Liver (tissue), 9 donors: ENCODE measurements around the gene CEP43. TPM values are rescaled to one million over a fixed set of nuclear protein-coding genes. Genes with fewer than 3 reads are reported as not detected.

Experiments used
- DNase-seq: peaks from one replicate; pipeline ENCODE4 v3.0.0-alpha.2; 2017; ENCODE audit warnings: low spot score
- H3K27ac ChIP-seq, 2 donors: one replicate each; pipeline ENCODE4 v1.7.0; 2013; ENCODE audit warnings: inconsistent platforms in 2 of 2, low read length in 2 of 2, control low read depth in 1 of 2, low read depth in 1 of 2, mild to moderate bottlenecking in 1 of 2
- H3K27me3 ChIP-seq, 4 donors: one replicate each; pipeline versions ENCODE4 v1.6.1 to v1.7.0; 2013; ENCODE audit warnings: low read length in 3 of 4, inconsistent platforms in 1 of 4, mild to moderate bottlenecking in 1 of 4, moderate library complexity in 1 of 4; ENCODE audit not compliant: control insufficient read depth in 4 of 4, insufficient read depth in 4 of 4
- H3K36me3 ChIP-seq, 4 donors: one replicate each; pipeline versions ENCODE4 v1.6.1 to v1.7.0; 2013; ENCODE audit warnings: low read length in 3 of 4, mild to moderate bottlenecking in 3 of 4, low read depth in 1 of 4, moderate library complexity in 1 of 4; ENCODE audit not compliant: control insufficient read depth in 4 of 4, insufficient read depth in 3 of 4
- H3K4me1 ChIP-seq, 4 donors: one replicate each; pipeline versions ENCODE4 v1.6.1 to v1.7.0; 2013; ENCODE audit warnings: low read length in 3 of 4, mild to moderate bottlenecking in 3 of 4, moderate library complexity in 1 of 4; ENCODE audit not compliant: control insufficient read depth in 4 of 4, insufficient read depth in 4 of 4
- H3K4me3 ChIP-seq, 3 donors: one replicate each; pipeline versions ENCODE4 v1.6.1 to v1.7.0; 2013; ENCODE audit warnings: low read length in 3 of 3, control low read depth in 1 of 3, low read depth in 1 of 3, mild to moderate bottlenecking in 1 of 3
- H3K9ac ChIP-seq, 2 donors: one replicate each; pipeline ENCODE4 v1.7.0; 2013; ENCODE audit warnings: low read length in 2 of 2, mild to moderate bottlenecking in 2 of 2, moderate library complexity in 2 of 2, control low read depth in 1 of 2, low read depth in 1 of 2
- H3K9me3 ChIP-seq, 4 donors: one replicate each; pipeline versions ENCODE4 v1.6.1 to v1.7.0; 2013; ENCODE audit warnings: low read length in 3 of 4; ENCODE audit not compliant: control insufficient read depth in 4 of 4
- ATF3 ChIP-seq: IDR thresholded peaks from 2 replicates; pipeline ENCODE4 v1.6.1; 2016; ENCODE audit warnings: antibody characterized with exemption
- EGR1 ChIP-seq, 2 donors: IDR thresholded peaks; 2 replicates each; pipeline ENCODE4 v1.6.1; 2016 to 2018; ENCODE audit warnings: antibody characterized with exemption in 2 of 2, low read depth in 2 of 2
- GABPA ChIP-seq, 2 donors: IDR thresholded peaks in 1 of 2; conservative IDR thresholded peaks in 1 of 2; 2 replicates each; pipeline ENCODE4 v1.6.1; 2016; ENCODE audit warnings: antibody characterized with exemption in 2 of 2, mild to moderate bottlenecking in 1 of 2, moderate library complexity in 1 of 2
- HNF4A ChIP-seq, 2 donors: conservative IDR thresholded peaks; 2 replicates each; pipeline ENCODE4 v1.6.1; 2016; ENCODE audit warnings: antibody characterized with exemption in 2 of 2, mild to moderate bottlenecking in 2 of 2
- HNF4G ChIP-seq: IDR thresholded peaks from 2 replicates; pipeline ENCODE4 v1.6.1; 2016; ENCODE audit warnings: antibody characterized with exemption
- JUND ChIP-seq, 2 donors: IDR thresholded peaks; 2 replicates each; pipeline ENCODE4 v1.6.1; 2016; ENCODE audit warnings: antibody characterized with exemption in 2 of 2
- NR2F2 ChIP-seq: IDR thresholded peaks from 2 replicates; pipeline ENCODE4 v1.6.1; 2016; ENCODE audit warnings: antibody characterized with exemption
- RAD21 ChIP-seq, 2 donors: IDR thresholded peaks; 2 replicates each; pipeline ENCODE4 v1.6.1; 2016; ENCODE audit warnings: antibody characterized with exemption in 2 of 2, mild to moderate bottlenecking in 2 of 2
- REST ChIP-seq: IDR thresholded peaks from 2 replicates; pipeline ENCODE4 v1.6.1; 2016; ENCODE audit warnings: antibody characterized with exemption, mild to moderate bottlenecking
- RXRA ChIP-seq, 2 donors: IDR thresholded peaks; 2 replicates each; pipeline ENCODE4 v1.6.1; 2017 to 2018; ENCODE audit warnings: antibody characterized with exemption in 2 of 2, mild to moderate bottlenecking in 1 of 2
- SP1 ChIP-seq: IDR thresholded peaks from 2 replicates; pipeline ENCODE4 v1.6.1; 2018; ENCODE audit warnings: antibody characterized with exemption, mild to moderate bottlenecking
- TAF1 ChIP-seq: conservative IDR thresholded peaks from 2 replicates; pipeline ENCODE4 v1.6.1; 2016; ENCODE audit warnings: antibody characterized with exemption, mild to moderate bottlenecking
- WGBS: extraction: QIAGEN DNeasy Blood & Tissue Kit; methylation state at CpG from one replicate; pipeline ENCODE4 v1.1.7; 2013; 5-methylcytosine and 5-hydroxymethylcytosine counted together
- polyA plus RNA-seq, 2 donors: library from polyadenylated mRNA; stranded (reverse) in 1 of 2; unstranded in 1 of 2; fragments of 200-250 nt in 1 of 2; fragments of >200 nt in 1 of 2; fragmentation: Nextera tagmentation in 1 of 2; extraction: Ambion mirVana in 1 of 2; gene quantifications; one replicate each; pipeline versions ENCODE4 v1.2.1 to v1.2.3, GENCODE V29; 2013 to 2015
- total RNA-seq, 2 donors: library from RNA; depleted of rRNA; stranded (reverse); fragments of >200 nt; gene quantifications; one replicate each; pipeline ENCODE4 v1.2.3, GENCODE V29; 2014
- TF ChIP-seq, protein P1 (sequence below): fragments of 150-350 bp; IDR thresholded peaks from 2 replicates; pipeline ENCODE4 v1.5.1; 2017; ENCODE audit warnings: improper control_type of control experiment, low read depth, low read length; ENCODE audit not compliant: missing input control
- donor health status: healthy.
- donor health status: healthy.
- donor health status: healthy.
- donor health status: healthy.
- donor health status: healthy.

The CEP43 gene
- total and polyA plus RNA-seq, 4 donors = 12.0 to 32.0 (median 18.0) TPM

DNA sequence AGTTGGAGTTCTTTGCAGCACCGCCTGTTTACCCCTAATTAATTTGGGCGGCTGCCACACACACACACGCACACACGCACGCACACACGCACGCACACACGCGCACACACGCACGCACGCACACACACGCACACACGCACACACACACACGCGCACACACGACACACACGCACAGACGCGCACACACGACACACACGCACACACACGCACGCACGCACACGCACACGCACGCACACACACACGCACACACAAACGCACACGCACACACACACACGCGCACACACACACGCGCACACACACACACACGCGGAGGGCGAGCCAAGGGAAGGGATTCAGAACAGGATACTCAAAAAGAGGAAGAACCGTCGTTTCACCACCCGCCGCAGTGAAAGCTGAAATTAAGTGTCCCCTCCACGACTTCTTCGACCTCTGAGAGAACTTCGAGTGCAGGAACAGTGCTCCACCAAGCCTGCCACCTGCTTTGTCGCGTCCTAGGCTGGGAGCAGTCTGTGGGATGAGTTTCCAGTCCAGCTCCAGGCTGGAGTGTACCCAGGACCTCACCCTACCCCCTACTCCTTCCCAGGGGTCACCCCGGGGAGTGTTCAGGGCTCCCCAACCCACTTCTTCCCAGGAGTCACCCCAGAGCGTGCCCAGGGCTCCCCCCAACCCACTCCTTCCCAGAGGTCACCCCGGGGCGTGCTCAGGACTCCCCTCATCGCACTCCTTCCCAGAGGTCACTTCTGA, 43.9 kb upstream of the CEP43 start:
- no peaks in the 10 kb centered on the region for H3K9me3 ChIP-seq
- H3K4me1 ChIP-seq = peaks cover 5 to 25% (median 13%) of the 10 kb centered on the region in 4 donors
- peaks cover 0 to 2% (median 0%) of the 10 kb centered on the region in 4 donors for H3K36me3 ChIP-seq
- DNase-seq = no peak
- 56% methylated on average over 52 of the region's 52 CpGs for WGBS
- peak overlapping the region; percentile 28 to 66 for H3K27ac ChIP-seq
- TF ChIP-seq RAD21 (IDR thresholded peaks at IDR 0.05) = no peak
- peak overlapping the region in 1 of 2 donors; percentile 46 for H3K9ac ChIP-seq
- no peaks in the 10 kb centered on the region for H3K27me3 ChIP-seq
- H3K4me3 ChIP-seq = peak overlapping the region; percentile 70 to 87 (median 79)

- H3K9ac ChIP-seq = peak overlapping the region in 1 of 2 donors; percentile 46
- H3K4me1 ChIP-seq = peaks cover 5 to 25% (median 13%) of the 10 kb centered on the region in 4 donors
- peak overlapping the region; percentile 28 to 66 for H3K27ac ChIP-seq
- no peak for DNase-seq
- H3K27me3 ChIP-seq = no peaks in the 10 kb centered on the region
- H3K36me3 ChIP-seq = no peaks in the 10 kb centered on the region
- TF ChIP-seq NR2F2 (no peak), HNF4A (conservative IDR thresholded peaks at IDR 0.05) (no peak), RXRA (IDR thresholded peaks at IDR 0.05) (no peak), ATF3 (no peak), HNF4G (no peak), RAD21 (IDR thresholded peaks at IDR 0.05) (no peak), GABPA (IDR thresholded peaks at IDR 0.05 in 1 of 2, conservative IDR thresholded peaks at IDR 0.05 in 1 of 2) (no peak), TAF1 (no peak), JUND (IDR thresholded peaks at IDR 0.05) (no peak), EGR1 (IDR thresholded peaks at IDR 0.05; ENCODE audit: low read depth in 2 of 2) (no peak), SP1 (no peak), REST (no peak)
- TF ChIP-seq, protein P1, sequence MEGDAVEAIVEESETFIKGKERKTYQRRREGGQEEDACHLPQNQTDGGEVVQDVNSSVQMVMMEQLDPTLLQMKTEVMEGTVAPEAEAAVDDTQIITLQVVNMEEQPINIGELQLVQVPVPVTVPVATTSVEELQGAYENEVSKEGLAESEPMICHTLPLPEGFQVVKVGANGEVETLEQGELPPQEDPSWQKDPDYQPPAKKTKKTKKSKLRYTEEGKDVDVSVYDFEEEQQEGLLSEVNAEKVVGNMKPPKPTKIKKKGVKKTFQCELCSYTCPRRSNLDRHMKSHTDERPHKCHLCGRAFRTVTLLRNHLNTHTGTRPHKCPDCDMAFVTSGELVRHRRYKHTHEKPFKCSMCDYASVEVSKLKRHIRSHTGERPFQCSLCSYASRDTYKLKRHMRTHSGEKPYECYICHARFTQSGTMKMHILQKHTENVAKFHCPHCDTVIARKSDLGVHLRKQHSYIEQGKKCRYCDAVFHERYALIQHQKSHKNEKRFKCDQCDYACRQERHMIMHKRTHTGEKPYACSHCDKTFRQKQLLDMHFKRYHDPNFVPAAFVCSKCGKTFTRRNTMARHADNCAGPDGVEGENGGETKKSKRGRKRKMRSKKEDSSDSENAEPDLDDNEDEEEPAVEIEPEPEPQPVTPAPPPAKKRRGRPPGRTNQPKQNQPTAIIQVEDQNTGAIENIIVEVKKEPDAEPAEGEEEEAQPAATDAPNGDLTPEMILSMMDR = no peak
- no peaks in the 10 kb centered on the region for H3K9me3 ChIP-seq
- peak overlapping the region; percentile 70 to 87 (median 79) for H3K4me3 ChIP-seq
- WGBS = under 1% methylated on average over 54 of the region's 54 CpGs
Observed at GRCh38 chr6:166955865-166956443, 43.2 kb upstream of the CEP43 start.
